Progenitor cell of endocrine pancreas (in vitro differentiated cells): Measurements from ENCODE around the gene PRC1. TPM values are rescaled to one million over a fixed set of nuclear protein-coding genes. Genes with fewer than 3 reads are reported as not detected.

ENCODE experiments used
- DNase-seq: peaks from one replicate; pipeline ENCODE4 v3.0.0; 2021; ENCODE audit warnings: low spot score; ENCODE audit not compliant: unreplicated experiment
- H3K27ac Mint-ChIP-seq: 2 replicates; pipeline ENCODE4 v1.8.0; 2021; ENCODE audit warnings: mild to moderate bottlenecking, moderate library complexity, mixed read lengths
- H3K27me3 Mint-ChIP-seq: 2 replicates; pipeline ENCODE4 v1.8.0; 2021; ENCODE audit warnings: mixed read lengths
- H3K36me3 Mint-ChIP-seq: 2 replicates; pipeline ENCODE4 v1.8.0; 2022; ENCODE audit warnings: mixed read lengths; ENCODE audit not compliant: insufficient read depth
- H3K4me1 Mint-ChIP-seq: 2 replicates; pipeline ENCODE4 v1.8.0; 2021; ENCODE audit warnings: low read depth, mixed read lengths
- H3K4me3 Mint-ChIP-seq: 2 replicates; pipeline ENCODE4 v1.8.0; 2021; ENCODE audit warnings: low read depth, mild to moderate bottlenecking, moderate library complexity, mixed read lengths
- H3K9me3 Mint-ChIP-seq: 2 replicates; pipeline ENCODE4 v1.8.0; 2021; ENCODE audit warnings: low read depth, mixed read lengths
- CTCF ChIP-seq: fragments of 200-600 bp; sonication (generic); IDR thresholded peaks from one replicate; pipeline ENCODE4 v1.5.0; 2021; ENCODE audit warnings: antibody characterized with exemption, mild to moderate bottlenecking; ENCODE audit not compliant: unreplicated experiment
- total RNA-seq: library from RNA; stranded (reverse); gene quantifications from 2 replicates; pipeline ENCODE4 v1.2.1, GENCODE V29; 2021

PRC1 gene
- total RNA-seq, 1 donor from 2014 or later: 79.1 TPM

DNA sequence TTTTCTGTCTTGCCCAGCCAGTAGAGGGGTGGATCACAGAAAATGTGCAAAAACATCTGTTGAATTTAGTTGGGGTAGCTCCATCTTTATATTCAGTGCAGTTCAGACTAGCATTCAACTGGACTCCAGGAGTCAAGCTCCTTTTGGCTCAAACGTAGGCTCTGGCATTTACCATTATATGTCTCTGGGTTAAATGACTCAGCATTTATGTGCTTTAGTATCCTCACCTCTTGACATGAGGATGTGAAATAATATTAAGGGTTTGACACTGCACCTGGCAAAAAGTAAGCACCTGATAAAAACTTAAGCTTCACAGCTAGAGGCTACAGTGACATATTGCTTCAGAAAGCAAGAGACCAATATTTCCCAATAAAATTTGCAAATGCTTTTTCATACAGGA is 14.8 kb downstream of the PRC1 start:
- Mint-ChIP-seq H3K27me3 (no peaks in the 10 kb centered on the region), H3K36me3 (peaks cover 36% of the 10 kb centered on the region), H3K4me3 (no peak overlapping the region), H3K4me1 (no peaks in the 10 kb centered on the region), H3K27ac (peak overlapping the region; percentile 56), H3K9me3 (no peaks in the 10 kb centered on the region)
- TF ChIP-seq CTCF: no peak
- no peak for DNase-seq

DNA sequence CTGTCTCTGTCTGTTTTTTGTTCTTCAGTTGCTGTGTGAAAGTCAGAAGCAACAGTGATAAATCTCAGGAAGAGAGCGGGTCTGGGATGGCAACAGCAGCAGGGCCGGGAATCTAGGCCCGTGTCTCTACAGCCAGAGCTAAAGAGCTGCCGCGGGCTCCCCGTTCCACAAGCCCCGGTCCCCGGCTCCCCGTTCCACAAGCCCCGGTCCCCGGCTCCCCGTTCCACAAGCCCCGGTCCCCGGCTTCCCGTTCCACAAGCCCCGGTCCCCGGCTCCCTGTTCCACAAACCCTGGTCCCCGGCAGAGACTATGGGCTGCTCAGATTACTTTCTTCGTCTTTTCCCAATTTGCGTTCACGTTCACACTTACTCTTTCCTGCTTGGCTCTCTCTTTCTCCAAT is 20.1 kb downstream of the PRC1 start:
- Mint-ChIP-seq H3K27ac (peak overlapping the region; percentile 27), H3K4me1 (peaks cover 10% of the 10 kb centered on the region), H3K9me3 (no peaks in the 10 kb centered on the region), H3K4me3 (no peak overlapping the region), H3K36me3 (peaks cover 29% of the 10 kb centered on the region), H3K27me3 (no peaks in the 10 kb centered on the region)
- TF ChIP-seq CTCF: no peak
- no peak for DNase-seq

GRCh38 chr15:90972133-90972532 is 22.2 kb downstream of the PRC1 start:
- peaks cover 21% of the 10 kb centered on the region for H3K36me3 Mint-ChIP-seq

GRCh38 chr15:90970274-90970673 is 24.1 kb downstream of the PRC1 start:
- H3K27me3 Mint-ChIP-seq: no peaks in the 10 kb centered on the region
- no peak for TF ChIP-seq CTCF
- no peak overlapping the region for H3K27ac Mint-ChIP-seq
- peaks cover 10% of the 10 kb centered on the region for H3K4me1 Mint-ChIP-seq
- H3K4me3 Mint-ChIP-seq: no peak overlapping the region
- H3K36me3 Mint-ChIP-seq: peaks cover 15% of the 10 kb centered on the region
- DNase-seq: no peak
- no peaks in the 10 kb centered on the region for H3K9me3 Mint-ChIP-seq

More at GRCh38 chr15:90972133-90972532, 22.2 kb downstream of the PRC1 start:
- H3K4me3 Mint-ChIP-seq: no peak overlapping the region
- peaks cover 10% of the 10 kb centered on the region for H3K4me1 Mint-ChIP-seq
- no peak for DNase-seq
- no peak overlapping the region for H3K27ac Mint-ChIP-seq
- TF ChIP-seq CTCF: no peak
- no peaks in the 10 kb centered on the region for H3K27me3 Mint-ChIP-seq
- H3K9me3 Mint-ChIP-seq: no peaks in the 10 kb centered on the region

GRCh38 chr15:90968434-90968833 is 25.9 kb downstream of the PRC1 start:
- peaks cover 14% of the 10 kb centered on the region for H3K36me3 Mint-ChIP-seq
- no peak overlapping the region for H3K27ac Mint-ChIP-seq
- TF ChIP-seq CTCF: no peak
- H3K4me3 Mint-ChIP-seq: no peak overlapping the region
- peaks cover 2% of the 10 kb centered on the region for H3K4me1 Mint-ChIP-seq
- H3K27me3 Mint-ChIP-seq: no peaks in the 10 kb centered on the region
- no peak for DNase-seq
- H3K9me3 Mint-ChIP-seq: no peaks in the 10 kb centered on the region
